Activated T-cell treated with anti-CD3 and anti-CD28 coated beads, Interleukin-2, amount 50 U/mL, for 72 hours (primary cell): ENCODE data around the gene RETREG2. TPM values are rescaled to one million over a fixed set of nuclear protein-coding genes. Genes with fewer than 3 reads are reported as not detected.
"Not testable (repeated sequence)": the region's sequence is repeated elsewhere in the genome, so short reads cannot be mapped to it uniquely, and the experiment has no call there.

Experiments used
- ATAC-seq, 2 donors: fragments of 150-1000 bp; cut with Tn5 transposase; replicated peaks in 1 of 2; 2 replicates each; pipeline ENCODE4 v1.10.0; 2021; ENCODE audit warnings: moderate library complexity in 2 of 2, mild to moderate bottlenecking in 1 of 2
- DNase-seq, 2 donors: peaks; one replicate each; pipeline ENCODE4 v3.0.0; 2021 to 2022; ENCODE audit warnings: mixed read lengths in 1 of 2
- H3K27ac Mint-ChIP-seq: one replicate; pipeline ENCODE4 v1.8.0; 2022; ENCODE audit warnings: mild to moderate bottlenecking, moderate library complexity, mixed read lengths
- H3K27me3 Mint-ChIP-seq: one replicate; pipeline ENCODE4 v1.8.0; 2022; ENCODE audit warnings: low read depth, mixed read lengths
- H3K36me3 Mint-ChIP-seq, 2 donors: one replicate each; pipeline ENCODE4 v1.8.0; 2022; ENCODE audit warnings: mixed read lengths in 2 of 2, mild to moderate bottlenecking in 1 of 2; ENCODE audit not compliant: insufficient read depth in 2 of 2
- H3K4me1 Mint-ChIP-seq: one replicate; pipeline ENCODE4 v1.8.0; 2022; ENCODE audit warnings: low read depth, mixed read lengths
- H3K4me3 Mint-ChIP-seq, 2 donors: one replicate each; pipeline ENCODE4 v1.8.0; 2022; ENCODE audit warnings: mild to moderate bottlenecking in 2 of 2, mixed read lengths in 2 of 2, moderate library complexity in 2 of 2
- H3K9me3 Mint-ChIP-seq, 2 donors: one replicate each; pipeline ENCODE4 v1.8.0; 2022; ENCODE audit warnings: mixed read lengths in 2 of 2
- total RNA-seq, 2 donors: library from RNA; stranded (reverse); gene quantifications; one replicate each; pipeline ENCODE4 v1.2.3, GENCODE V29; 2022

RETREG2 gene
- total RNA-seq, 2 donors from 2014 or later: 53.7 to 66.8 TPM

DNA sequence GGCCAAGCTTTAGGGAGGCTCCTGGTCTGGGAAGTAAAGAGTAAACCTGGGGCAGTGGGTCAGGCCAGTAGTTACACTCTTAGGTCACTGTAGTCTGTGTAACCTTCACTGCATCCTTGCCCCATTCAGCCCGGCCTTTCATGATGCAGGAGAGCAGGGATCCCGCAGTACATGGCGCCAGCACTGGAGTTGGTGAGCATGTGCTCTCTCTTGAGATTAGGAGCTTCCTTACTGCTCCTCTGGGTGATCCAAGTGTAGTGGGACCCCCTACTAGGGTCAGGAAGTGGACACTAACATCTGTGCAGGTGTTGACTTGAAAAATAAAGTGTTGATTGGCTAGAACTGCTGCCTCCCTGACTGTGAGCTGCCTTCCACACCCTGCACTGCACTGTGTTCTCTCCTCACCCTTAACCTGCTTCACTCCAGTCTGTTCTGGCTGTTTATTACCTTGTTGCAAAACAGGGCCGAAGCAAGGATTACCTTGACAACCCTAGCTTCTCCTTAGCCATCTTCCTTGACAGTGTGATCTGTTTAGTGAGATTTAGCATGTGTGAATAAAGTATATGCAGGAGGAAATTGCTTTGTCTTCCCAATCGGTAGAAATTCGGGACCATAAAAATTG, 5.2 kb downstream of the RETREG2 start:
- Mint-ChIP-seq H3K4me1 (peaks cover 59% of the 10 kb centered on the region), H3K9me3 (no peaks in the 10 kb centered on the region), H3K27me3 (no peaks in the 10 kb centered on the region), H3K36me3 (peaks cover 13 to 18% of the 10 kb centered on the region in 2 donors), H3K4me3 (peak overlapping the region in 1 of 2 donors; percentile 15), H3K27ac (peak overlapping the region; percentile 27)
- DNase-seq (no peak), ATAC-seq (no peak)

DNA sequence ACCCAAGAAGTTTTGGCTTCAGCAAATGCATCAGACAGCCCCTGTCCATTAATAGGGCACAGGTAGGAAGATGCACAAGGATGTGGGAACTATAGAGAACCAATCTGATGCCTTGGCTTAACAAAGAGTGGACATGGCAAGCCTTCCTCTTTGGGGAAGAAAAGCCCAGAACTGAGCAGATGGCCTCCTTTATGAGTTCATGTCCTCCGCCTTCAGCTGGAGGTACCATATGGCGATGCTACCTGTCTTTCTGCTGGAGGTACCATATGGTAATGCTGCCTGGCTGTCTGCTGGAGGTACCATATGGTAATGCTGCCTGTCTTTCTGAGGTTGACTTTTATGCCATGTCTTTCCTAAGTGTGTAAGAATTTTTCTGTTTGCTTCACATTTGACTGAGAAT, 6.0 kb downstream of the RETREG2 start:
- ATAC-seq (no peak), DNase-seq (no peak)
- no peaks in the 10 kb centered on the region for H3K9me3 Mint-ChIP-seq
- H3K4me1 Mint-ChIP-seq: peaks cover 55% of the 10 kb centered on the region
- H3K36me3 Mint-ChIP-seq: peaks cover 13 to 15% of the 10 kb centered on the region in 2 donors
- no peak overlapping the region for H3K4me3 Mint-ChIP-seq
- peak overlapping the region; percentile 27 for H3K27ac Mint-ChIP-seq
- no peaks in the 10 kb centered on the region for H3K27me3 Mint-ChIP-seq

DNA sequence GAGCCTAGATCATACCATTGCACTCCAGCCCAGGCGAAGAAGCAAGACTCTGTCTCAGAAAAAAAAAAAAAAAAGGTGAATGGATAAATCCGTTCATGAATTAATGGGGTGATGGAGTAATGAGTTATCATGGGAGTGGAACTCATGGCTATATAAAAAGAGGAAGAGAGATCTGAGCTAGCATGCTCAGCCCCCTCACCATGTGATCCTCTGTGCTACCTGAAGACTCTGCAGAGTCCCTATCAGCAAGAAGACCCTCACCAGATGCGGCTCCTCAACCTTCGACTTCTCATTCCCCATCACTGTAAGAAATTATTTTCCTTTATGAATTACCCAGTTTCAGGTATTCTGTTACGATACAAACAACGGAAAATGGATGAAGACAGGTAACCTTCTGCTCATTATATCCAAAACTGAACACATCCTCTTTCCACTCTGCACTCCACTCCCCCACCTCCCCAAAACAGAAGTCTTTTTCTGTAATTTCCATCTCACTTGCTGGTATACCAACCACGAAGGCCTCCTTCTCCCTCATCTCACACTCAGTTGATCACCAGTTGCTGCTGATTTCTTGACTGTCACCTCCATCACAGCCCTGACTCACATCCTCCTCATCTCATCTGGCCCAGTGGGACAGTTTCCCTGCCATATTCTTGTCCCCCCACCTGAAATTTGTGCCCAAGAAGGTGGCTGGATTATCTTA, 8.8 kb downstream of the RETREG2 start:
- H3K9me3 Mint-ChIP-seq: no peaks in the 10 kb centered on the region
- H3K4me1 Mint-ChIP-seq: peaks cover 30% of the 10 kb centered on the region
- H3K36me3 Mint-ChIP-seq: peaks cover 6 to 11% of the 10 kb centered on the region in 2 donors
- H3K27me3 Mint-ChIP-seq: no peaks in the 10 kb centered on the region
- peak; percentile 89 to 91 for ATAC-seq
- peak overlapping the region; percentile 51 for H3K27ac Mint-ChIP-seq
- DNase-seq: peak; percentile 29 to 36
- H3K4me3 Mint-ChIP-seq: peak overlapping the region in 1 of 2 donors; percentile 10

DNA sequence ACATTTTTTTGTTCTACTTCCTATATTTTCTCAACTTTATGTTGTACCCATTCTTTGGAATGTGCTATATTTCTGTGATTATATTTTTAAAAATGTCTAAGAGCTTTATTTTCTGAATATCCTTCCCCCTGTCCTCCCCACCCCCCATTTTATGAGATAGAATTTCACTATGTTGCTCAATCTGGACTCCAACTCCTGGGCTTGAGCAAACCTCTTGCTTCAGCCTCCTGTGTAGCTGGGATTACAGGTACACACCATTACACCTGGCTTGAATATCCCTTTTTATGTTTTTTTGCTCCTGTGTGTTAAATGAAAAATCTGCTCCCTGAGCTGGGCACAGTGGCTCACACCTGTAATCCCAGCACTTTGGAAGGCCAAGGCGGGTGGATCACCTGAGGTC, 19.3 kb downstream of the RETREG2 start:
- ATAC-seq: no peak
- H3K36me3 Mint-ChIP-seq: no peaks in the 10 kb centered on the region
- H3K27ac Mint-ChIP-seq: no peak overlapping the region
- no peak for DNase-seq
- H3K4me3 Mint-ChIP-seq: no peak overlapping the region
- H3K9me3 Mint-ChIP-seq: no peaks in the 10 kb centered on the region
- H3K4me1 Mint-ChIP-seq: peaks cover 20% of the 10 kb centered on the region
- no peaks in the 10 kb centered on the region for H3K27me3 Mint-ChIP-seq

DNA sequence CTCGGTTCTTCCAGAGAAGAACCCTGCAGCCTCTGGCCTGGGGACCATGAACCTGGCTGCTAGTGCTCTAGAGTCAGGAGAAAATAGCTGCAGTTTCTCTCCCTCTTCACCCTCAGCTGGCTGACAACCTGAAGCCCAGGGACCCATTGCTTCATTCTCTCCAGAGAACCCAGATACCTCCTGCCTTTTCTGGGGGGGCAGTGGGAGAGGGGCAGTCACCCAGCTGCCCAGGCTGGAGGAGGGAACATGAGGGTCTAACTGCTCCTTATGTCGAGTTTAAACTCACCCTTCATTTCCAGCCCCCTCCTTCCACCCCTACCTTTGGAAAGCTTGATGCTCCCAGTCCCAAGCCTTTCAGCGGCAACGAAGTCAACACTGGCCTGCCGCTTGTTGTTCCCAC, 20.9 kb downstream of the RETREG2 start:
- peaks cover 20% of the 10 kb centered on the region for H3K4me1 Mint-ChIP-seq
- no peak overlapping the region for H3K27ac Mint-ChIP-seq

DNA sequence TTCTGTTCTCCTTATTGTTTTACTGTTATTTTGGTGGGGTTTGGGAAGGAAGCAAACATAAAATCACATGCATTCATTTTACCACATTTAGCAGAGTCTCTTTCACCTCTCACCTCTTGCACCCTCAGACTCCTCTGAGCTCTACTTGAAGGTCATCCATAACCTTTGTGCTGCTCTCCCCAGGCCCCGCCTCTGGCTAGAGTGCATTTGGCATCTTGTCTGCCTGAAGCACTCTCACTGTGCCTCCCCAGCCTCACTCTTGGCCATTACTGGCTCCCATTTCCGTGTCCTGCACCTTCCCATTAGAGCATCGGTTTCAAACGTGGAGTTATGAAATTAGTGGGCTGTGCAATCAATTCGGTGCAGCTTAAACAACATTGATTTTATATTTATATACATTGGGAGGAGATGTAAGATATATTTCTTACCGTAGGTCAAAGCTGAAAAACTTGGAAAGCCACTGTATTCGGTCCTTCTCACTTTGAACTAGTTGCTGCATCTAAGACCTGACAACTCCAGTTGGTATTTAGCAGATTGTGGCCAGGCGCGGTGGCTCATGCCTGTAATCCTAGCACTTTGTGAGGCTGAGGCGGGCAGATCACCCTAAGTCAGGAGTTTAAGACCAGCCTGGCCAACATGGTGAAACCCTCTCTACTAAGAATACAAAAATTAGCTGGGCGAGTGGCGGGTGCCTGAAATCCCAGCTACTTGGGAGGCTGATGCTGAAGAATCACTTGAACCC, 21.6 kb downstream of the RETREG2 start:
- Mint-ChIP-seq H3K27me3 (no peaks in the 10 kb centered on the region), H3K36me3 (peaks cover 1 to 5% of the 10 kb centered on the region in 2 donors), H3K27ac (no peak overlapping the region), H3K9me3 (peaks cover 0 to 3% of the 10 kb centered on the region in 2 donors), H3K4me1 (peaks cover 20% of the 10 kb centered on the region), H3K4me3 (peak overlapping the region; percentile 28 to 39)
- ATAC-seq (no peak), DNase-seq (no peak)

More for the DNA sequence above, 20.9 kb downstream of the RETREG2 start:
- ATAC-seq (no peak), DNase-seq (no peak)
- peaks cover 0 to 2% of the 10 kb centered on the region in 2 donors for H3K36me3 Mint-ChIP-seq
- H3K27me3 Mint-ChIP-seq: no peaks in the 10 kb centered on the region
- no peaks in the 10 kb centered on the region for H3K9me3 Mint-ChIP-seq
- peak overlapping the region in 1 of 2 donors; percentile 39 for H3K4me3 Mint-ChIP-seq

DNA sequence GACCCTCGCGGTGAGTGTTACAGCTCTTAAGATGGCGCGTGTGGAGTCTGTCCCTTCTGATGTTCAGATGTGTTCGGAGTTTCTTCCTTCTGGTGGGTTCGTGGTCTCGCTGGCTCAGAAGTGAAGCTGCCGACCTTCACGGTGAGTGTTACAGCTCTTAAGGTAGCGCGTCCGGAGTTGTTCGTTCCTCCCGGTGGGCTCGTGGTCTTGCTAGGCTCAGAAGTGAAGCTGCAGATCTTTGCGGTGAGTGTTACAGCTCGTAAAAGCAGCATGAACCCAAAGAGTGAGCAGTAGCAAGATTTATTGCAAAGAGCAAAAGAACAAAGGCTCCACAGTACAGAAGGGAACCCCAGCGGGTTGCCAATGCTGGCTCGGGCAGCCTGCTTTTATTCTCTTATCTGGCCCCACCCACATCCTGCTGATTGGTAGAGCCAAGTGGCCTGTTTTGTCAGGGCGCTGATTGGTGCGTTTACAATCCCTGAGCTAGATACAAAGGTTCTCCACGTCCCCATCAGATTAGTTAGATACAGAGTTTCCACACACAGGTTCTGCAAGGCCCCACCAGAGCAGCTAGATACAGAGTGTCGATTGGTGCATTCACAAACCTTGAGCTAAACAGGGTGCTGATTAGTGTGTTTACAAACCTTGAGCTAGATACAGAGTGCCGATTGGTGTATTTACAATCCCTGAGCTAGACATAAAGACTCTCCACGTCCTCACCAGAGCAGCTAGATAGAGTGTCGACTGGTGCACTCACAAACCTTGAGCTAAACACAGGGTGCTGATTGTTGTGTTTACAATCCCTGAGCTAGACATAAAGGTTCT, 22.6 kb downstream of the RETREG2 start:
- H3K4me1 Mint-ChIP-seq: peaks cover 25% of the 10 kb centered on the region
- not testable (repeated sequence) for H3K36me3 Mint-ChIP-seq, ATAC-seq, H3K9me3 Mint-ChIP-seq, H3K27me3 Mint-ChIP-seq
- H3K27ac Mint-ChIP-seq: peak overlapping the region; percentile 11
- peak; percentile 36 to 42 for DNase-seq
- H3K4me3 Mint-ChIP-seq: peak overlapping the region; percentile 78 to 82

DNA sequence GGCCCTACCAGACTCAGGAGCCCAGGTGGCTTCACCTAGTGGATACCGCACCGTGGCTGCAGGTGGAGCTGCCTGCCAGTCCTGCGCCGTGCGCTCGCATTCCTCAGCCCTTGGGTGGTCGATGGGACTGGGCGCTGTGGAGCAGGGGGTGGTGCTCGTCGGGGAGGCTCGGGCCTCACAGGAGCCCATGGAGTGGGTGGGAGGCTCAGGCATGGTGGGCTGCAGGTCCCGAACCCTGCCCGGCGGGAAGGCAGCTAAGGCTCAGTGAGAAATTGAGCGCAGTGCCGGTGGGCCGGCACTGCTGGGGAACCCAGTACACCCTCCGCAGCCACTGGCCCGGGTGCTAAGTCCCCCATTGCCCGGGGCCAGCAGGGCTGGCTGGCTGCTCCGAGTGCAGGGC, 23.3 kb downstream of the RETREG2 start:
- not testable (repeated sequence) for H3K9me3 Mint-ChIP-seq, H3K27me3 Mint-ChIP-seq, H3K4me3 Mint-ChIP-seq, DNase-seq, H3K27ac Mint-ChIP-seq, ATAC-seq, H3K36me3 Mint-ChIP-seq
- peaks cover 25% of the 10 kb centered on the region for H3K4me1 Mint-ChIP-seq

DNA sequence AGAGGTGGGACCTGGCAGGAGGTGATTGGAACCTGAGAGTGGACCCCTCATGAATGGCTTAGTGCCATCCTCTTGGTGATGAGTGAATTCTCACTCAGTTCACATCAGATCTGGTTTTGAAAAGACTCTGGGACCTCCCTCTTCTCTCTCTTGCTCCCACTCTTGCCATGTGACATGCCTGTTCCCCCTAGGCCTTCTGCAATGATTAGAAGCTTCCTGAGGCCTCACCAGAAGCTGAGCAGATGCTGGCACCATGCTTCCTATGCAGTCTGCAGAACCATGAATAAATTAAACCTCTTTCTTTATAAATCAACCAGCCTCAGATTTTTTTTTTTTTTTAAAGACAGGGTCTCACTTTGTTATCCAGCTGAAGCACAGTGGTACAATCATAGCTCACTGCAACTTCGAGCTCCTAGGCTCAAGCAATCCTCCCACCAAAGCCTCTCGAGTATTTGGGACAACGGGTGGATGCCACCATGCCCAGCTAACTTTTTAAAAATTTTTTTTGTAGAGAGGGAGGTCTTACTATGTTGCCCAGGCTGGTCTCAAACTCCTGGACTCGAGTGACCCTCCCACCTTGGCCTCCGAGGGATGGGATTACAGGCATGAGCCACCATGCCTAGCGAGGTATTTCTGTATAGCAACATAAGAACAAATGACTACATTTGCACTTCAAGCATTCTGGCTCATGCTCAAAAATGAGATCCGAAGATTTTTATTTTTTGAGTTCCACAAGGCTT, 26.5 kb downstream of the RETREG2 start:
- peaks cover 0 to 3% of the 10 kb centered on the region in 2 donors for H3K9me3 Mint-ChIP-seq
- no peaks in the 10 kb centered on the region for H3K27me3 Mint-ChIP-seq
- ATAC-seq (no peak), DNase-seq (no peak)
- peaks cover 1 to 6% of the 10 kb centered on the region in 2 donors for H3K36me3 Mint-ChIP-seq
- H3K27ac Mint-ChIP-seq: no peak overlapping the region
- peaks cover 32% of the 10 kb centered on the region for H3K4me1 Mint-ChIP-seq
- H3K4me3 Mint-ChIP-seq: no peak overlapping the region

DNA sequence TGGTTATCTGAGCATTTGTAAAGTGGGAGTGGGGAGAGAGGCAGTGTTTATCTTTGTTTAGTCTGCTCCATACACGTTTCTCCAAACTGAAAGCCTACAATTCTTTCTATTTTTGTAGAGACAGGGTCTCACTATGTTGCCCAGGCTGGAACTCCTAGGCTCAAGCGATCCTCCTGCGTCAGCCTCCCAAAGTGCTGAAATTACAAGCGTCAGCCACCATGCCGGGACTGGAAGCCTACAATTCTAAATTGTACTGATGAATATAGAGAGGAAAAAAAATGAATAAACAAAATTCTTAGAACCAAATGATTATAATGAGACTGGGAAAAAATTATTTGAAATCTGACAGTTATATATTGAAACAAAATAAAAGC, 27.1 kb downstream of the RETREG2 start:
- H3K27ac Mint-ChIP-seq: no peak overlapping the region
- peak overlapping the region; percentile 16 to 79 for H3K4me3 Mint-ChIP-seq
- DNase-seq (no peak), ATAC-seq (no peak)
- H3K4me1 Mint-ChIP-seq: peaks cover 35% of the 10 kb centered on the region
- peaks cover 1 to 6% of the 10 kb centered on the region in 2 donors for H3K36me3 Mint-ChIP-seq
- peaks cover 0 to 3% of the 10 kb centered on the region in 2 donors for H3K9me3 Mint-ChIP-seq
- H3K27me3 Mint-ChIP-seq: no peaks in the 10 kb centered on the region

DNA sequence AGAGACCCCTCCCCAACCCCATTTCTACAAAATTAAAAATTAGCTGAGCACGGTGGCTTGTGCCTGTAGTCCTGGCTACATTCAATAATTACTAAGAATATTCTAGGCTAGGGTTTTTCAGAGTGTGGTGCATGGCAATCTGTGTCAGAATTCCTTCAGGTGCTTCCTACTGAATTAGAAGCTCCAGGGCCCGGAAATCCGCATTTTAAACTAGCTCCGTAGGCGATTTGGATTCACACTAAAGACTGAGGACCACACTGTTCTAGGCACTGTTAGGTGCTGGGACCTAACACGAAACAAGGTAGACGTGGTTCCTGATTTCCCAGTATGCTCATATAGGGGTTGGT, 27.9 kb downstream of the RETREG2 start:
- Mint-ChIP-seq H3K9me3 (peaks cover 0 to 3% of the 10 kb centered on the region in 2 donors), H3K36me3 (peaks cover 1 to 7% of the 10 kb centered on the region in 2 donors), H3K4me3 (peak overlapping the region; percentile 79 to 83), H3K27ac (peak overlapping the region; percentile 69), H3K4me1 (peaks cover 36% of the 10 kb centered on the region), H3K27me3 (no peaks in the 10 kb centered on the region)
- no peak for DNase-seq
- no peak for ATAC-seq
